Osteoblast (primary cell): ENCODE data around the gene PPCDC. TPM values are rescaled to one million over a fixed set of nuclear protein-coding genes. Genes with fewer than 3 reads are reported as not detected.

Experiments used
- DNase-seq: peaks from one replicate; pipeline ENCODE4 v3.0.0; 2011; ENCODE audit warnings: low spot score, mixed read lengths; ENCODE audit not compliant: insufficient read length; ENCODE audit errors: missing footprints
- H2AFZ ChIP-seq: 2 replicates; pipeline ENCODE4 v1.6.0; 2011; ENCODE audit warnings: mild to moderate bottlenecking, low read length
- H3K27ac ChIP-seq: 2 replicates; pipeline ENCODE4 v1.5.1; 2011; ENCODE audit warnings: mild to moderate bottlenecking, low read depth, low read length, moderate library complexity
- H3K27me3 ChIP-seq: 2 replicates; pipeline ENCODE4 v1.6.0; 2012; ENCODE audit warnings: mild to moderate bottlenecking, control low read depth, inconsistent platforms, low read length, moderate library complexity; ENCODE audit not compliant: insufficient read depth
- H3K36me3 ChIP-seq: 2 replicates; pipeline ENCODE4 v1.5.1; 2011; ENCODE audit warnings: mild to moderate bottlenecking, low read length, control low read depth, moderate library complexity; ENCODE audit not compliant: insufficient read depth
- H3K4me1 ChIP-seq: 2 replicates; pipeline ENCODE4 v1.5.1; 2011; ENCODE audit warnings: mild to moderate bottlenecking, low read length, control low read depth, moderate library complexity; ENCODE audit not compliant: insufficient read depth
- H3K4me2 ChIP-seq: 2 replicates; pipeline ENCODE4 v1.6.0; 2011; ENCODE audit warnings: mild to moderate bottlenecking, low read length; ENCODE audit not compliant: insufficient read depth
- H3K4me3 ChIP-seq: fragments of 200-600 bp; sonication (generic); 3 replicates; pipeline ENCODE4 v1.5.1; 2012; ENCODE audit warnings: mild to moderate bottlenecking, low read length, inconsistent platforms; ENCODE audit not compliant: insufficient read depth
- H3K79me2 ChIP-seq: 2 replicates; pipeline ENCODE4 v1.6.0; 2012; ENCODE audit warnings: mild to moderate bottlenecking, low read length, control low read depth, inconsistent platforms; ENCODE audit not compliant: insufficient read depth
- H3K9me3 ChIP-seq: 2 replicates; pipeline ENCODE4 v1.5.1; 2011; ENCODE audit warnings: low read depth, low read length, control low read depth
- H4K20me1 ChIP-seq: 2 replicates; pipeline ENCODE4 v1.6.0; 2012; ENCODE audit warnings: mild to moderate bottlenecking, low read length, control low read depth; ENCODE audit not compliant: insufficient read depth
- total RNA-seq: library from RNA; depleted of rRNA; stranded (reverse); fragments of >200 nt; gene quantifications from 2 replicates; pipeline ENCODE4 v1.2.3, GENCODE V29; 2012
- TF ChIP-seq, protein P1 (sequence below): IDR thresholded peaks from 2 replicates; pipeline ENCODE4 v1.5.1; 2011; ENCODE audit warnings: mild to moderate bottlenecking, low read depth, low read length, moderate library complexity; ENCODE audit errors: extremely low read depth

PPCDC gene, protein sequence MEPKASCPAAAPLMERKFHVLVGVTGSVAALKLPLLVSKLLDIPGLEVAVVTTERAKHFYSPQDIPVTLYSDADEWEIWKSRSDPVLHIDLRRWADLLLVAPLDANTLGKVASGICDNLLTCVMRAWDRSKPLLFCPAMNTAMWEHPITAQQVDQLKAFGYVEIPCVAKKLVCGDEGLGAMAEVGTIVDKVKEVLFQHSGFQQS
- total RNA-seq = 5.6 and 6.5 TPM in 2 replicates

DNA sequence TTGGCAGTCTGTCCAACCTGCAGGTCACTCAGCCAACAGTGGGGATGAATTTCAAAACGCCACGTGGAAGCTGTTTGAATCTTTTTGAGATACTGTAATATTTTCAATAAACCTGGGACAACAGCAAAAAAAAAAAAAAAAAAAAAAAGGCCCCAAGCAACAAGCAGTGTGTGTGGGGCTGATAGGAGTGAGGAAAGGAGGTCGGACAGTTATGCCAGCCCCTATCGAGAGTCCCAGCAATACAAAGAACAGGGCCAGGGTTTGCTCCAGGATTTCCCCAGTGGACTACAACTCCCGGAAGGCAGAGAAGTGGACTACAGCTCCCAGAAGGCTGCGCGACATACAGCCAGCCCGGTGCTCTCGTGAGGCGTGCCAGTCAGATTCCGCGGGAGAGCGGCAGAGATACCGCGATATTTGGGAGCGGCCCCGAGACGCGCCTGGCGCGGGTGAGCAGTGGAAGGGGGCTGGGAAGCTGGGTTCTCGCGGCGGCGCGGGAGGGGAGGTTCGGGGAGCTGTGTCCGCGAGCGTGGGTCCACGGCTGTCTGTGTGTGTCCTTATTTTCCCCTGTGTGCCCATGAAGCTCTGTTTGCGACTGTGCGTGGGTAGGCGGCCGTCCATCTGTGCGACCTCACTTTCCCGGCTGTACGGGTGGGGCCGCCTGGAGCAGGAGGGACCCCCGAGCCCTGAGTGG lies at the start of gene PPCDC:
PPCDC (plus strand) TSS at position 410 of the 691 bp plus-strand sequence. CDS start 4,729 bp downstream, outside the sequence.
- no peaks in the 10 kb centered on the region for H3K27me3 ChIP-seq
- TF ChIP-seq, protein P1, sequence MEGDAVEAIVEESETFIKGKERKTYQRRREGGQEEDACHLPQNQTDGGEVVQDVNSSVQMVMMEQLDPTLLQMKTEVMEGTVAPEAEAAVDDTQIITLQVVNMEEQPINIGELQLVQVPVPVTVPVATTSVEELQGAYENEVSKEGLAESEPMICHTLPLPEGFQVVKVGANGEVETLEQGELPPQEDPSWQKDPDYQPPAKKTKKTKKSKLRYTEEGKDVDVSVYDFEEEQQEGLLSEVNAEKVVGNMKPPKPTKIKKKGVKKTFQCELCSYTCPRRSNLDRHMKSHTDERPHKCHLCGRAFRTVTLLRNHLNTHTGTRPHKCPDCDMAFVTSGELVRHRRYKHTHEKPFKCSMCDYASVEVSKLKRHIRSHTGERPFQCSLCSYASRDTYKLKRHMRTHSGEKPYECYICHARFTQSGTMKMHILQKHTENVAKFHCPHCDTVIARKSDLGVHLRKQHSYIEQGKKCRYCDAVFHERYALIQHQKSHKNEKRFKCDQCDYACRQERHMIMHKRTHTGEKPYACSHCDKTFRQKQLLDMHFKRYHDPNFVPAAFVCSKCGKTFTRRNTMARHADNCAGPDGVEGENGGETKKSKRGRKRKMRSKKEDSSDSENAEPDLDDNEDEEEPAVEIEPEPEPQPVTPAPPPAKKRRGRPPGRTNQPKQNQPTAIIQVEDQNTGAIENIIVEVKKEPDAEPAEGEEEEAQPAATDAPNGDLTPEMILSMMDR = no peak
- peaks cover 10% of the 10 kb centered on the region for H3K79me2 ChIP-seq
- H3K4me2 ChIP-seq = peak within 1 kb of the TSS; percentile 99
- no peaks in the 10 kb centered on the region for H4K20me1 ChIP-seq
- H3K4me1 ChIP-seq = peaks cover 6% of the 10 kb centered on the region
- peak; percentile 100 for DNase-seq
- H3K36me3 ChIP-seq = no peaks in the 10 kb centered on the region
- peak within 1 kb of the TSS; percentile 92 for H3K27ac ChIP-seq
- peak within 1 kb of the TSS; percentile 100 for H3K4me3 ChIP-seq
- H2AFZ ChIP-seq = peak within 1 kb of the TSS; percentile 98
- H3K9me3 ChIP-seq = no peaks in the 10 kb centered on the region

DNA sequence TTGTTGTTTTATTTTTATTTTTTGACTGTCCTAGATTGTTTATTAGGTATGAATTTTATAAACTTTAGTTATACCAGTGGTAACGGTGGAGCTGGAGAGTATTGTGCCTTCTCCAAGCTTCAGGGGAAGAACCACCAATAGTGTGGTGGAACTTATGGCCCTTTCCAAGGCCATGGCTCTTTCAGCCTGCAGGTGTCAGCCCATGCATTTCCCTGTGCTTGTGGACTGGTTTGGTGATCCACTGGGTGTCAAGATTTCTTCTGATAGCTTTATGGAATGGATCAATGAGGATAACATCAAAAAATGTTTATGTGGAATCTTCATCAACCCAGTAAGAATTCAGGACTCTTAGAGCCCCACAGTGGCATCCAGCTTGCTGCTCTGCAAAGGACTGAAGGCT lies 47.2 kb upstream of the PPCDC start:
- H2AFZ ChIP-seq = no peak overlapping the region
- H3K4me2 ChIP-seq = no peak overlapping the region
- no peaks in the 10 kb centered on the region for H4K20me1 ChIP-seq
- H3K79me2 ChIP-seq = no peaks in the 10 kb centered on the region
- TF ChIP-seq, protein P1 = no peak
- peaks cover 4% of the 10 kb centered on the region for H3K4me1 ChIP-seq
- no peaks in the 10 kb centered on the region for H3K27me3 ChIP-seq
- DNase-seq = no peak
- no peaks in the 10 kb centered on the region for H3K36me3 ChIP-seq
- H3K4me3 ChIP-seq = no peak overlapping the region
- H3K9me3 ChIP-seq = no peaks in the 10 kb centered on the region
- H3K27ac ChIP-seq = no peak overlapping the region

DNA sequence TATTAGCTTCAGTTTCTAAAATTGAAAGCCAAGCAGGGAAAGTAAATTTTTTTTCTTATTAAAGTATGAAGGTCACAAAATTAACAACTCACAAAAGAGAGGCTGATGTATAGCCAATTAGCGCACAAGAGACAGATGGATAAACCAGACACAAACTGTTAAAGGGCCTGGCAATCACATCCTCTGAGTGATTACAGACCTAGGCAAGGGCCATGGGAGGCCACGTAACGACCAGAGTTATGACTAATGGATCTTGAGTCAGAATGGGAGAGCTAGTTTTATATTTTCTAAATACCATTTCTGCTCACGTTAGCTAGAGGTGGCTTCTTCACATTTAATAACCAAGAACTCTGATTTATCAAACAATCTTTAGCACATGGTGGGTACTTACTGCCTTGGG lies 45.8 kb upstream of the PPCDC start:
- no peak for DNase-seq

DNA sequence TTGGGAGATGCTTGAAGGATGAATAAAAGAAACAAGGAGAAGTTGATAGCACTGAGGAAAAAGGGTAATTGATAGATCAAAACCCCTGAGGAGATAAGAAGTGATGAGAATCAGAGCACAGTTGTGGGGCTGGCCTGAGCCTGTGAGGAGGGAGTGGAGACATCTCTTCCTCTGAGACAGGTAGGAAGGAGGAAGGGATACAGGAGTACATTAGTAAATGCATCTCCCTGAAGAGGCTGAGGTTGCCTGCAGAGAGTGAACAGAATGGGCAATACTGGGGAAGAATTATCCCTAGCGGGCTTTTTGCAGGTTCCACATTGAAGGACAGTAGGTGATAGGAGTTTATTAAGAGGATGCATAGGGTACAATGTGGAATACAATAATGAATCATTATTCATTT lies 45.3 kb upstream of the PPCDC start:
- H3K4me3 ChIP-seq = no peak overlapping the region
- H3K9me3 ChIP-seq = no peaks in the 10 kb centered on the region
- TF ChIP-seq, protein P1 = no peak

More for the DNA sequence above, 45.8 kb upstream of the PPCDC start:
- H3K27ac ChIP-seq = no peak overlapping the region
- H2AFZ ChIP-seq = no peak overlapping the region
- H3K4me3 ChIP-seq = no peak overlapping the region
- no peaks in the 10 kb centered on the region for H3K79me2 ChIP-seq
- no peaks in the 10 kb centered on the region for H3K9me3 ChIP-seq
- peaks cover 4% of the 10 kb centered on the region for H3K4me1 ChIP-seq
- H4K20me1 ChIP-seq = no peaks in the 10 kb centered on the region
- no peaks in the 10 kb centered on the region for H3K36me3 ChIP-seq
- H3K4me2 ChIP-seq = no peak overlapping the region
- TF ChIP-seq, protein P1 = no peak
- H3K27me3 ChIP-seq = no peaks in the 10 kb centered on the region

More for the DNA sequence above, 45.3 kb upstream of the PPCDC start:
- H3K27me3 ChIP-seq = no peaks in the 10 kb centered on the region
- H3K27ac ChIP-seq = no peak overlapping the region
- H2AFZ ChIP-seq = no peak overlapping the region
- no peak overlapping the region for H3K4me2 ChIP-seq
- H4K20me1 ChIP-seq = no peaks in the 10 kb centered on the region
- H3K36me3 ChIP-seq = no peaks in the 10 kb centered on the region
- H3K4me1 ChIP-seq = peaks cover 4% of the 10 kb centered on the region
- DNase-seq = no peak
- no peaks in the 10 kb centered on the region for H3K79me2 ChIP-seq
